ENCODE measurements around the gene KLK11. TPM values are rescaled to one million over a fixed set of nuclear protein-coding genes. Genes with fewer than 3 reads are reported as not detected.

KLK11 gene, protein sequence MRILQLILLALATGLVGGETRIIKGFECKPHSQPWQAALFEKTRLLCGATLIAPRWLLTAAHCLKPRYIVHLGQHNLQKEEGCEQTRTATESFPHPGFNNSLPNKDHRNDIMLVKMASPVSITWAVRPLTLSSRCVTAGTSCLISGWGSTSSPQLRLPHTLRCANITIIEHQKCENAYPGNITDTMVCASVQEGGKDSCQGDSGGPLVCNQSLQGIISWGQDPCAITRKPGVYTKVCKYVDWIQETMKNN
- not detected in 2 replicates for total RNA-seq
- polyA plus RNA-seq (2012) = not detected

GRCh38 chr19:51026554-51026831 lies at the start of gene KLK11:
Gene KLK11 (minus strand): TSS chr19:51026616. CDS start chr19:51025631, 985 bp downstream.
- DNase-seq (ENCODE audit: low read depth) = no peak

DNA sequence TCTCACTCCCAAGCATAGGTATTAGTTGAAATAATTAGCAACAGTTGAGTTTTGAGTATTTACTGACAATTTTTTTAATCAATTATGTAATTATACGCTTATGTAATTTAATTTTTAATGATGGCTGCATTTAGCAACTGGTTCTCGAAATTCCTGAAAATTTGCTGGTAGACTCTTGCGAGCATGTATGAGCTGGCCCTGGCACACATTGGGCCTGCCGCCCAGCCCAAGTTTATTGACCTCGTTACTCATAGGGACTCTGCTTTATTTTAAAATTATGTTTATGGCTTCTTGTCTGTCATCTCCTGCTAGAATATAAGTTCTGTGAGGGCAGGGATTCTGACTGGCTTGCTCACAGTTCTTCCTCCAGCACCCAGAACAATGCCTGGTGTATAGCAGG lies 49.6 kb upstream of the KLK11 start:
- no peak for DNase-seq (ENCODE audit: low read depth)

- no peak for DNase-seq (ENCODE audit: low read depth)
Measured at GRCh38 chr19:51071095-51071405, 44.6 kb upstream of the KLK11 start.

- DNase-seq (ENCODE audit: low read depth) = no peak
Measured at GRCh38 chr19:51070334-51071094, 44.1 kb upstream of the KLK11 start.

- no peak for DNase-seq (ENCODE audit: low read depth)
Measured at GRCh38 chr19:51066393-51067186, 40.2 kb upstream of the KLK11 start.

DNA sequence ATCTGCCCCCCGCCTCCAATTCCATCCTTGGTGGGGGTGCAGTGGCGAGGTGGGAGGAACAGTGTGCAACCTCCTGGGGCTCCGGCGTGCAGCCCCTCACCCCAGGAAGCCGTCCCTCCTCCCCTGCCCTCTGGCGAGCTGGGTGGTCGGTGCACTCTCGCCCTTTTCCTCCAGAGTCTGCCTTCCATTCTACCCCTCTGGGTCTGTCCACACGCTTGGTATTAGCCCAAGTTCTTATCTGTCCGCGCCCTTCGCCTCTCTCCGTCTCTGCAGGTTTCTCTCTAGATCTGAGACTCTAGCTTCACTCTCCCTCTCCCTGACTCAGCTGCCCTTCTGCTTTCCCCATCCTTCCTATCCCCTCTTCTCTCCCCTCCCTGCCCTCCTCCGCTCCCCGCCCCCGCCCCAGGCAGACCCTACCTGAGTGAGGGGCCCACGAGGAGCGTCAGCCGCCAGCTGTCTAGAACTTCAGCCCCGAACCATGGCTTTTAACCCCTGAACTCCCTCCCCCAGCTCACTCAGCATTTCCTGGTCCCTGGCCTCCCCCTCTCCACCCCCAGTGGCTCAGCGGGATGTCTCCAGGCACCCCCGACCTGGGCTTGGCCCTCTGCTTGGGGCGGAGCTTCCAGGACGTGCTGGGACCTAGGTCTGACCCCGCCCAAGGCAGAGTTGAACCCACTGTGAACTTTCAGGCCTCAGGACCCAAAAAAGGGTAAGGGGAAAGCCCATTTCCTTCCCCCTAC lies 39.0 kb upstream of the KLK11 start:
- DNase-seq (ENCODE audit: low read depth) = no peak

- no peak for DNase-seq (ENCODE audit: low read depth)
Measured at GRCh38 chr19:51064534-51065220, 38.3 kb upstream of the KLK11 start, which contains the start of gene KLK13. Gene KLK13 (minus strand): TSS chr19:51065092. CDS start chr19:51065067, 25 bp downstream.

GRCh38 chr19:51063664-51064063 lies 37.2 kb upstream of the KLK11 start:
- no peak for DNase-seq (ENCODE audit: low read depth)

- no peak for DNase-seq (ENCODE audit: low read depth)
Measured at GRCh38 chr19:51060973-51061372, 34.6 kb upstream of the KLK11 start.

DNA sequence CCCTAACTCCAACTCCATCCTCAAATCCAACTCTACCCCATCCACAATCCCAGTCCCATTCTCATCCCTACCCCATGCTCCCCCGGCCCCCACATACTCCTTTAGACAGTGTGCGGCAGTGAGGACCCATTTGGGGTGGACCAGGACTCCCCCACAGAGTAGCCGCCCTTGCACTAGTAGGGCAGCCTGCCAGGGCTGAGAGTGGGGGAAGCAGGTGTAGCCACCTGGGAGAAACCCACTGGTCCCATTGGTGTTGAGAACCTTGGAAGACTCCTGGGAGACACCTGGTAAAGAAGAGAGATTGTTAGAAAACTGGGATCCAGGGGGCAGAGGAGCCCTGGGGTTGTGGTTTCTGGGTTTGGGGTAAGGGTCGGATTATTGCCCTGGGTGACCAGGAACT lies 33.9 kb upstream of the KLK11 start:
- DNase-seq (ENCODE audit: low read depth) = no peak

- DNase-seq (ENCODE audit: low read depth) = no peak
Measured at GRCh38 chr19:51059715-51060114, 33.3 kb upstream of the KLK11 start.

- no peak for DNase-seq (ENCODE audit: low read depth)
Measured at GRCh38 chr19:51055866-51056265, 29.4 kb upstream of the KLK11 start.

DNA sequence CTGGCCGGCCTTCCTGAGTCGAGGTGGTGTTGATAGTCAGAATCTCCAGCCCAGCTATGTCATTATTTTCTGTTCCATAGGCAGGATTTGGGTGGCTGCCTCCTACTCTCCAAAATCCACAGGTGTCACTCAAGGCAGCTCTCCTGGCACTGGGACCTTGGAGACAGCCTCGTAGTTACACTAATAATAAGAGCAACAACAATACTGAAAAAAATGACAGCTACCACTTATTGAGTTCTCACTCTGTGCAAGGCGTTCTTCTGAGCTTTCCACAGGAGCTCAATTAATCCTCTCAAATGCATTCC lies 20.6 kb upstream of the KLK11 start:
- no peak for DNase-seq (ENCODE audit: low read depth)

DNA sequence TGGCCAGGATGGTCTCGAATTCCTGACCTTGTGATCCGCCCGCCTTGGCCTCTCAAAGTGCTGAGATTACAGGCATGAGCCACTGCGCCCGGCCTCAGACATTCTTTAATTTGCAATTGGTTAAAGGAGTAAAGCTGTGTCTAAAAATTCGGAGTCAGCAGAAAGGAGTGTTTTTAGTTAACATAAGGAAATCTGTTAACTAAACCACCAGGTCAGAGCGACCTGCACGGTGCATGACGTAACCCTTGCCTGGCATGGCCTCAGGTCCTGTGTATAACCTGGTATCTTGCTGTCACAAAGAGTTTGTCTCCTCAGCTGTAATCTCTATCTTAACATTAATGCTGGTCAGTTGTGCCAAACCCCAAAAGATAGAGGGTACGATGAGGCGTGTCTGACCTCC lies 17.9 kb upstream of the KLK11 start:
- DNase-seq (ENCODE audit: low read depth) = no peak

DNA sequence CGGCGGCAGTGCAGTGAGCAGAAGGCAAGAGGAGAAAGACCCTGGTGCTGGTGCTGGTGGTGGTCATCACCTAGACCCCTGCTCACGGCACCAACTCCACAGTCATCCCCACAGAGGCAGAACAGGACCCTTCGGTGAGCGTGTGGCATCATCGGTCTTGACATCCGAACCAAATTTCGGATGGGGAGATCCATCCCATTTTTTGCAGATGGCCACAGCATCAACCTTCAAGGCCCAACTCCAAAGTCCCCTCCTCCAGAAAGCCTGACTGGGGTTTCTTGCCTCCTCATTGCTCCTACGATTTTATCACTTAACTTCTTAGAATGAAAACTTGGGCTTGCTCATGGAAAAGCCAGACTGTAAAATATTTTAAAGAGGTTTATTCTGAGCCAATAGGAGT lies 17.1 kb upstream of the KLK11 start:
- DNase-seq (ENCODE audit: low read depth) = no peak

DNA sequence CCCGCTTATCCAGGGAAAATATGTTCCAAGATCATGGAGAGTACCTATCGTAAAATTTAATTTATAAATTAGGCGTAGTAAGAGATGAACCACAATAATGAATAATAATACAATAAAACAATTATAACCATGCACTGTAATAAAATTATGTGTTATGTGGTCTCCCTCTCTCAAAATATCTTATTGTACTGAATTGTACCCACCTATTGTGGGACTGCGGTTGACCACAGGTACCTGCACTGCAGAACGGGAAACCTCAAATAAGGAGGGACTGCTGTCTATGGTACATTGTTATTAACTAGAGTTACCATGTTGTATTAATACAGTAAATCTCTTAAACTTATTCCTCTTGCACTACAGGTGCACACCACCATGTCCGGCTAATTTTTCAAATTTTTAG lies 13.7 kb upstream of the KLK11 start:
- no peak for DNase-seq (ENCODE audit: low read depth)

DNA sequence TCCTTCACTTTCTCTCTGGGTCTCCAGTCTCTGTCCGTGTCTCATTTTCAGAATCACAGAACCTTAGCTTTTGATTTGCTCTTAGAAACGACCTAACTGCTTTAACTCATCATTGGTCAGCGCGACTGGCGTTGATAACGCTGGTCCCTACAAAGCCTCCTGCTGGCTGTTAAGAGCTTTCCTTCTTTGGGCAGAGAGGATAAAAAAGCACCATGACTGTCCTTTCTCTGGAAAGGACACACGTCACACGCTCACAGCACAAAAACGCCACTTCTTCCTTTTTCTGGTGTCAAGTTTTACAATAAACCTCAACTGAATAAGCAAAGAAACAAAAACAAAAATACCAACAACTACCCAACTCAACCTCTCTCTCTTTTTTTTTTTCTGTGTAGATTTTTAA lies 10.1 kb upstream of the KLK11 start:
- no peak for DNase-seq (ENCODE audit: low read depth)

DNA sequence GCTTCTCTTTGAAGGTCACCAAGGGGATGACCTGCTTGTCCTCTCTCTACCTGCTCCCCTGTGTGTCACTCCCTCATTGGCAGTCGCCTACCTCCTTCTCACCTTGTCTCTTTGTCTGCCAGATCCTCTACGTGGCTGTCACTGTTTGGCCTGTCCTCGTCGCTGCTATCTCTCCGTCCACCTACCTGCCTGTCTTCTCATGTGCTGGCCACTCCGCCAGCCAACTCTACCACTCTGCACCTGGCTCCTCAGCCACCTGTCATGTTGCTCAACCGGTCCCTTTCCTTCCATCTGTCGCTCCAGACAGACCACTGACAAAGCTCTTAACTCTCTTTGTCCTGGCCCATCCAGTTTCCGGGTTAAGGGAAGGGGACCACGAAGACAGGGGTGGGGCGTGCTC lies 8.3 kb upstream of the KLK11 start, which contains the start of gene KLK12:
KLK12 (minus strand) TSS at position 299 of the 400 bp plus-strand sequence. CDS start 381 bp downstream, outside the sequence.
- no peak for DNase-seq (ENCODE audit: low read depth)

DNA sequence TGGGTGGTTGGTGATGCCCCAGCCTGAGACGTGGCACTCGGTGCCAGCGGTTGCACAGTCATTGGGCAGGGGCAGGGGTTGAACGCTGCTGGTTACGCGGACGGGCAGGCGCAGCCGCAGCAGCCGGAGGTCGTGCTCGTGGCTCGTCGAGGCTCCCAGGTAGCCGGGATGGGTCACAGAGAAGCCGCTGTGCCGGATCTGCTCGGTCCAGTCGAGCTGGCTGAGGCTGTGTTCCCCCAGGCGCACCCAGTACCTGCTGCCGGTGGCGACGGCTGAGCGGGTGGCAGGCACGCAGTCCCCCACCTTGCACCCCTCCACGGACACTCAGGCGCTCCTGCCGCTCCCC lies 5.4 kb upstream of the KLK11 start:
- DNase-seq (ENCODE audit: low read depth) = no peak

DNA sequence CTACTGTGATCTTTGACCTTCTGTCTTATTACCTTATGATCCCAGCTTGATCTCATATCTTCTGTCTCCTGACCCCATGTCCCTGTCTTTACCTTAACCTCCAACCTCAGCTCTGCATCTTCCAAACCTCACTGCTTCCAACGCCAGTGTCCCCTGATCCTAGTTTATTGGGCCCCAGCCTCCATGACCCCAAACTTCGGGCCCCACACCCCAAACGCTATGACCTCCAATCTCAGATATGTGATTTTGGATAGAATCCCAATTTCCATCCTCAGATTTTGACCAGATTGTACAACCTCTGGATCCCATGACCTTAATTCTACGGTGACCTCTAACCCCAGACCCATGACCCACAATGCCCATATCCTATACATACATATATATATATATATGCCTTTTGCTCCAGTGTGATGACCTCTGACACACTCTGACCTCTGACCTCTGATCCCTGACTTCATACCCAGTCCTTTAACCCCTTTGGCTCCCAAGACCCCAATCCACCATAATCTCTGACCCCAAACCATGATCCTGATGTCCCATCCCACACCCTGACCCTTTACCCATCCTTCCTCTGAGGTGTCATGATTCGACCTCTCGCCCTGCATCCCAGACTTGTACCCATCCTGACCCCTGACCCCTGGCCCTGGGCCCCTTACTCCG lies 4.9 kb upstream of the KLK11 start:
- no peak for DNase-seq (ENCODE audit: low read depth)

- no peak for DNase-seq (ENCODE audit: low read depth)
Measured at GRCh38 chr19:51030631-51031030, 4.2 kb upstream of the KLK11 start.
